HEK293 (cell line): ENCODE data around the gene KIRREL3.

ENCODE experiments used
- CTCF ChIA-PET: fragments of 350-600 bp; formaldehyde crosslinking; extraction: SDS; loops from one replicate; lab custom pipeline; 2021; ENCODE audit warnings: antibody characterized with exemption; lab: Yijun Ruan, JAX
- POLR2A ChIA-PET: fragments of 300-600 bp; formaldehyde crosslinking; extraction: SDS; loops from one replicate; lab custom pipeline; 2020; ENCODE audit warnings: antibody characterized with exemption, inconsistent platforms; lab: Yijun Ruan, JAX
- H3K27ac ChIP-seq: fragments of 200-500 bp; sonication (Bioruptor generic); 2 replicates; pipeline ENCODE4 v1.5.1; 2014; ENCODE audit warnings: low read depth, low read length, control low read depth, inconsistent platforms; ENCODE audit errors: extremely low read depth
- H3K36me3 ChIP-seq, 2 experiments: fragments of 200-500 bp in 1 of 2; sonication (Bioruptor generic) in 1 of 2; 1 replicate in 1 of 2; 2 replicates in 1 of 2; pipeline ENCODE4 v1.5.1; 2014 to 2017; ENCODE audit warnings: inconsistent platforms in 2 of 2, low read length in 2 of 2; ENCODE audit not compliant: control insufficient read depth in 2 of 2, insufficient read depth in 1 of 2
- H3K4me1 ChIP-seq: fragments of 200-500 bp; sonication (Bioruptor generic); 2 replicates; pipeline ENCODE4 v1.5.1; 2014; ENCODE audit warnings: mild to moderate bottlenecking, low read length, inconsistent platforms; ENCODE audit not compliant: control insufficient read depth, insufficient read depth
- H3K4me3 ChIP-seq: 2 replicates; pipeline ENCODE4 v1.5.1; 2011; ENCODE audit warnings: low read depth, mild to moderate bottlenecking, control low read depth, low read length, moderate library complexity
- H3K9me3 ChIP-seq: fragments of 200-500 bp; sonication (Bioruptor generic); 2 replicates; pipeline ENCODE4 v1.5.1; 2014; ENCODE audit warnings: low read depth, low read length, inconsistent platforms; ENCODE audit not compliant: control insufficient read depth, insufficient read depth
- BCL11A ChIP-seq: fragments of 450-650 bp; formaldehyde crosslinking; IDR thresholded peaks from 2 replicates; pipeline ENCODE4 v1.5.1; 2016; ENCODE audit warnings: low read depth, missing biosample characterization, missing genetic modification characterization
- GLI4 ChIP-seq: fragments of 450-650 bp; formaldehyde crosslinking; IDR thresholded peaks from 2 replicates; pipeline ENCODE4 v1.5.1; 2016; ENCODE audit warnings: missing biosample characterization, missing genetic modification characterization
- HOXA7 ChIP-seq: sonication (generic); formaldehyde crosslinking; IDR thresholded peaks from 2 replicates; pipeline ENCODE4 v1.8.1; 2022; ENCODE audit warnings: missing genetic modification reagents, borderline replicate concordance
- KLF8 ChIP-seq: fragments of 450-650 bp; formaldehyde crosslinking; IDR thresholded peaks from 2 replicates; pipeline ENCODE4 v1.5.1; 2016; ENCODE audit warnings: missing biosample characterization, missing genetic modification characterization
- ZBTB17 ChIP-seq: fragments of 450-650 bp; formaldehyde crosslinking; IDR thresholded peaks from 2 replicates; pipeline ENCODE4 v1.5.1; 2016; ENCODE audit warnings: missing biosample characterization, missing genetic modification characterization
- ZBTB48 ChIP-seq: fragments of 450-650 bp; formaldehyde crosslinking; IDR thresholded peaks from 2 replicates; pipeline ENCODE4 v1.5.1; 2016; ENCODE audit warnings: missing biosample characterization, missing genetic modification characterization
- ZNF112 ChIP-seq: fragments of 450-650 bp; formaldehyde crosslinking; IDR thresholded peaks from 2 replicates; pipeline ENCODE4 v1.5.0; 2017; ENCODE audit warnings: missing biosample characterization, missing genetic modification characterization
- ZNF175 ChIP-seq: fragments of 450-650 bp; formaldehyde crosslinking; IDR thresholded peaks from 2 replicates; pipeline ENCODE4 v1.5.1; 2016; ENCODE audit warnings: missing biosample characterization, missing genetic modification characterization
- ZNF18 ChIP-seq: fragments of 450-650 bp; formaldehyde crosslinking; IDR thresholded peaks from 2 replicates; pipeline ENCODE4 v1.5.1; 2016; ENCODE audit warnings: missing biosample characterization, missing genetic modification characterization
- ZNF335 ChIP-seq: fragments of 450-650 bp; formaldehyde crosslinking; conservative IDR thresholded peaks from 2 replicates; pipeline ENCODE4 v1.5.1; 2016; ENCODE audit warnings: missing biosample characterization, missing genetic modification characterization
- ZNF426 ChIP-seq: fragments of 450-650 bp; formaldehyde crosslinking; IDR thresholded peaks from 2 replicates; pipeline ENCODE4 v1.5.1; 2017; ENCODE audit warnings: missing biosample characterization, missing genetic modification characterization, mild to moderate bottlenecking, inconsistent platforms, moderate library complexity
- ZNF521 ChIP-seq: fragments of 450-650 bp; formaldehyde crosslinking; IDR thresholded peaks from 2 replicates; pipeline ENCODE4 v1.5.1; 2017; ENCODE audit warnings: missing biosample characterization, mild to moderate bottlenecking, missing genetic modification characterization
- ZNF623 ChIP-seq: fragments of 450-650 bp; formaldehyde crosslinking; IDR thresholded peaks from 2 replicates; pipeline ENCODE4 v1.5.1; 2016; ENCODE audit warnings: missing biosample characterization, missing genetic modification characterization
- ZNF626 ChIP-seq: fragments of 450-650 bp; sonication (Bioruptor Pico); formaldehyde crosslinking; IDR thresholded peaks from 2 replicates; pipeline ENCODE4 v1.5.1; 2018; ENCODE audit warnings: missing biosample characterization, missing genetic modification characterization, inconsistent platforms
- ZNF677 ChIP-seq: fragments of 450-650 bp; IDR thresholded peaks from 2 replicates; pipeline ENCODE4 v1.5.0; 2018; ENCODE audit warnings: missing biosample characterization, mild to moderate bottlenecking, missing genetic modification characterization, moderate library complexity
- ZNF692 ChIP-seq: fragments of 450-650 bp; formaldehyde crosslinking; IDR thresholded peaks from 2 replicates; pipeline ENCODE4 v1.5.1; 2016; ENCODE audit warnings: missing biosample characterization, missing genetic modification characterization
- ZNF830 ChIP-seq: fragments of 450-650 bp; IDR thresholded peaks from 2 replicates; pipeline ENCODE4 v1.5.0; 2018; ENCODE audit warnings: missing biosample characterization, missing genetic modification characterization, low read depth, mild to moderate bottlenecking, moderate library complexity
- ZSCAN4 ChIP-seq: fragments of 450-650 bp; formaldehyde crosslinking; IDR thresholded peaks from 2 replicates; pipeline ENCODE4 v1.5.1; 2017; ENCODE audit warnings: missing biosample characterization, missing genetic modification characterization
- TF ChIP-seq, protein P1 (sequence below): fragments of 450-650 bp; formaldehyde crosslinking; IDR thresholded peaks from 2 replicates; pipeline ENCODE4 v1.5.1; 2016; ENCODE audit warnings: missing biosample characterization, missing genetic modification characterization
- TF ChIP-seq, protein P2 (sequence below): fragments of 450-650 bp; formaldehyde crosslinking; IDR thresholded peaks from 2 replicates; pipeline ENCODE4 v1.5.1; 2016; ENCODE audit warnings: missing biosample characterization, missing genetic modification characterization, low read depth

The KIRREL3 gene

DNA sequence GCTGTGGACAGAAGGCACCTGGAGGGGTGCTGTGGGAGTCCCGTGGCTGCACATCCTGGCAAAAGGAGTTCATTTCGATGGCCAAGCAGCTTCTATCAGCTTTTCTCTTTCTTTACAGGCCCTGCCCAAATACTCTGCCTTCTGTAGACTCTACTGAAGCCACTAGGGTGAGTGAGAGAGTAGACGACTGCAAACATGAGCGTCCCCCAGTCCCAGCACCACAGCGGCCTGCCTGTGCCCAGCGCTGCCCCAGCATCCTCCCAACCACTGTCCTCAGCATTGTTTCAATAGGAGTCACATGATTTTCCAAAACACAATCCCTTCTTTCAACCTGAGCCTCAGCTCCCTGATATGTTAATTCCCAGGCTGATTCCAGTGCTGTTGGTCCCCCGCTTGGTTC lies 110.0 kb downstream of the KIRREL3 start:
- Histone ChIP-seq H3K36me3 (no peaks in the 10 kb centered on the region), H3K4me1 (no peaks in the 10 kb centered on the region)
- POLR2A ChIA-PET = no interaction called here
- TF ChIP-seq ZSCAN4 (no peak), KLF8 (no peak), ZNF112 (tag by site-specific recombination) (no peak), ZNF426 (tag by site-specific recombination) (no peak), BCL11A (tag by site-specific recombination) (no peak), ZNF830 (tag by site-specific recombination) (no peak), ZNF335 (no peak), ZNF18 (tag by site-specific recombination) (no peak), ZBTB48 (no peak), HOXA7 (no peak), ZBTB17 (tag by site-specific recombination) (no peak)
- TF ChIP-seq, protein P1, sequence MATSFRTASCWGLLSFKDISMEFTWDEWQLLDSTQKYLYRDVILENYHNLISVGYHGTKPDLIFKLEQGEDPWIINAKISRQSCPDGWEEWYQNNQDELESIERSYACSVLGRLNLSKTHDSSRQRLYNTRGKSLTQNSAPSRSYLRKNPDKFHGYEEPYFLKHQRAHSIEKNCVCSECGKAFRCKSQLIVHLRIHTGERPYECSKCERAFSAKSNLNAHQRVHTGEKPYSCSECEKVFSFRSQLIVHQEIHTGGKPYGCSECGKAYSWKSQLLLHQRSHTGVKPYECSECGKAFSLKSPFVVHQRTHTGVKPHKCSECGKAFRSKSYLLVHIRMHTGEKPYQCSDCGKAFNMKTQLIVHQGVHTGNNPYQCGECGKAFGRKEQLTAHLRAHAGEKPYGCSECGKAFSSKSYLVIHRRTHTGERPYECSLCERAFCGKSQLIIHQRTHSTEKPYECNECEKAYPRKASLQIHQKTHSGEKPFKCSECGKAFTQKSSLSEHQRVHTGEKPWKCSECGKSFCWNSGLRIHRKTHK = no peak
- TF ChIP-seq, all 188 proteins: peak for 0
- no peak overlapping the region for H3K27ac ChIP-seq
- no peak overlapping the region for H3K4me3 ChIP-seq
- CTCF ChIA-PET = no interaction called here
- no peaks in the 10 kb centered on the region for H3K9me3 ChIP-seq

- no peak for TF ChIP-seq ZNF175
- TF ChIP-seq, protein P2, sequence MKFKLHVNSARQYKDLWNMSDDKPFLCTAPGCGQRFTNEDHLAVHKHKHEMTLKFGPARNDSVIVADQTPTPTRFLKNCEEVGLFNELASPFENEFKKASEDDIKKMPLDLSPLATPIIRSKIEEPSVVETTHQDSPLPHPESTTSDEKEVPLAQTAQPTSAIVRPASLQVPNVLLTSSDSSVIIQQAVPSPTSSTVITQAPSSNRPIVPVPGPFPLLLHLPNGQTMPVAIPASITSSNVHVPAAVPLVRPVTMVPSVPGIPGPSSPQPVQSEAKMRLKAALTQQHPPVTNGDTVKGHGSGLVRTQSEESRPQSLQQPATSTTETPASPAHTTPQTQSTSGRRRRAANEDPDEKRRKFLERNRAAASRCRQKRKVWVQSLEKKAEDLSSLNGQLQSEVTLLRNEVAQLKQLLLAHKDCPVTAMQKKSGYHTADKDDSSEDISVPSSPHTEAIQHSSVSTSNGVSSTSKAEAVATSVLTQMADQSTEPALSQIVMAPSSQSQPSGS (tag by site-specific recombination) = no peak
- no peak for TF ChIP-seq ZNF692 (tag by site-specific recombination)
- TF ChIP-seq BCL11A (tag by site-specific recombination) = no peak
- no peak for TF ChIP-seq ZNF521 (tag by site-specific recombination)
- TF ChIP-seq ZNF626 (tag by site-specific recombination) = no peak
- TF ChIP-seq ZNF623 (tag by site-specific recombination) = no peak
- TF ChIP-seq GLI4 (tag by site-specific recombination) = no peak
- TF ChIP-seq ZNF677 (tag by site-specific recombination) = no peak
- POLR2A ChIA-PET = no interaction called here
- no peaks in the 10 kb centered on the region for H3K9me3 ChIP-seq
- CTCF ChIA-PET = no interaction called here
- no peaks in the 10 kb centered on the region for H3K36me3 ChIP-seq
- H3K4me3 ChIP-seq = no peak overlapping the region
- H3K27ac ChIP-seq = no peak overlapping the region
- H3K4me1 ChIP-seq = no peaks in the 10 kb centered on the region
Observed at GRCh38 chr11:126888115-126888712, 112.4 kb downstream of the KIRREL3 start.
